Nephron progenitor cell (in vitro differentiated cells): ENCODE results near the gene SP6.

Source experiments
- DNase-seq: peaks from one replicate; pipeline ENCODE4 v3.0.0; 2021
- H3K27ac Mint-ChIP-seq: 2 replicates; pipeline ENCODE4 v1.8.0; 2021; ENCODE audit warnings: mild to moderate bottlenecking, moderate library complexity, mixed read lengths
- H3K27me3 Mint-ChIP-seq: 2 replicates; pipeline ENCODE4 v1.8.0; 2021; ENCODE audit warnings: mild to moderate bottlenecking, low read depth, mixed read lengths; ENCODE audit not compliant: poor library complexity
- H3K36me3 Mint-ChIP-seq: 2 replicates; pipeline ENCODE4 v1.8.0; 2021; ENCODE audit warnings: low read depth, mixed read lengths
- H3K4me1 Mint-ChIP-seq: 2 replicates; pipeline ENCODE4 v1.8.0; 2021; ENCODE audit warnings: mixed read lengths
- H3K4me3 Mint-ChIP-seq: 2 replicates; pipeline ENCODE4 v1.8.0; 2021; ENCODE audit warnings: mild to moderate bottlenecking, moderate library complexity, mixed read lengths
- H3K9me3 Mint-ChIP-seq: 2 replicates; pipeline ENCODE4 v1.8.0; 2021; ENCODE audit warnings: mild to moderate bottlenecking, moderate library complexity, mixed read lengths
- CTCF ChIP-seq: fragments of 200-600 bp; sonication (generic); IDR thresholded peaks from 2 replicates; pipeline ENCODE4 v1.5.0; 2021; ENCODE audit warnings: antibody characterized with exemption

Gene SP6

GRCh38 chr17:47888293-47888692 lies 37.3 kb upstream of the SP6 start:
- H3K4me3 Mint-ChIP-seq = no peak overlapping the region
- TF ChIP-seq CTCF = no peak
- H3K36me3 Mint-ChIP-seq = no peaks in the 10 kb centered on the region
- DNase-seq = no peak
- peaks cover 3% of the 10 kb centered on the region for H3K27me3 Mint-ChIP-seq
- H3K9me3 Mint-ChIP-seq = no peaks in the 10 kb centered on the region
- no peak overlapping the region for H3K27ac Mint-ChIP-seq
- peaks cover 59% of the 10 kb centered on the region for H3K4me1 Mint-ChIP-seq

GRCh38 chr17:47884905-47885730 lies 34.2 kb upstream of the SP6 start:
- no peak for TF ChIP-seq CTCF
- H3K27me3 Mint-ChIP-seq = peaks cover 8% of the 10 kb centered on the region
- peak overlapping the region; percentile 54 for H3K4me3 Mint-ChIP-seq
- DNase-seq = no peak
- no peaks in the 10 kb centered on the region for H3K36me3 Mint-ChIP-seq
- H3K9me3 Mint-ChIP-seq = no peaks in the 10 kb centered on the region
- H3K27ac Mint-ChIP-seq = no peak overlapping the region
- H3K4me1 Mint-ChIP-seq = peaks cover 72% of the 10 kb centered on the region

- Mint-ChIP-seq H3K4me3 (peak overlapping the region; percentile 56), H3K9me3 (no peaks in the 10 kb centered on the region), H3K36me3 (no peaks in the 10 kb centered on the region), H3K4me1 (peaks cover 73% of the 10 kb centered on the region), H3K27ac (peak overlapping the region; percentile 25), H3K27me3 (peaks cover 8% of the 10 kb centered on the region)
- no peak for DNase-seq
- TF ChIP-seq CTCF = no peak
These were observed 33.4 kb upstream of the SP6 start for GRCh38 chr17:47884427-47884740.

- H3K27me3 Mint-ChIP-seq = peaks cover 13% of the 10 kb centered on the region
- TF ChIP-seq CTCF = no peak
- H3K9me3 Mint-ChIP-seq = no peaks in the 10 kb centered on the region
- H3K27ac Mint-ChIP-seq = peak overlapping the region; percentile 77
- H3K36me3 Mint-ChIP-seq = no peaks in the 10 kb centered on the region
- H3K4me3 Mint-ChIP-seq = peak overlapping the region; percentile 56
- peaks cover 76% of the 10 kb centered on the region for H3K4me1 Mint-ChIP-seq
- peak; percentile 63 for DNase-seq
These were observed 32.8 kb upstream of the SP6 start for GRCh38 chr17:47883589-47884426.

GRCh38 chr17:47882695-47883588 lies 32.0 kb upstream of the SP6 start:
- Mint-ChIP-seq H3K27me3 (peaks cover 10% of the 10 kb centered on the region), H3K9me3 (no peaks in the 10 kb centered on the region), H3K4me1 (peaks cover 77% of the 10 kb centered on the region), H3K27ac (no peak overlapping the region), H3K36me3 (no peaks in the 10 kb centered on the region), H3K4me3 (peak overlapping the region; percentile 4)
- DNase-seq = no peak
- TF ChIP-seq CTCF = no peak
